K562 (cell line): ENCODE measurements around the gene TCEANC2. TPM values are rescaled to one million over a fixed set of nuclear protein-coding genes. Genes with fewer than 3 reads are reported as not detected.

ENCODE experiments used
- ESRRA ChIP-seq: fragments of 450-650 bp; IDR thresholded peaks from 2 replicates; pipeline ENCODE4 v1.6.1; 2014; ENCODE audit warnings: low read depth, mild to moderate bottlenecking, moderate library complexity, borderline replicate concordance
- NBN ChIP-seq: fragments of 450-650 bp; IDR thresholded peaks from 2 replicates; pipeline ENCODE4 v1.6.1; 2016; ENCODE audit warnings: low read depth, mild to moderate bottlenecking
- polyA plus RNA-seq, 8 experiments: library from polyadenylated mRNA; depleted of rRNA in 4 of 8; stranded (reverse) in 5 of 8; unstranded in 3 of 8; fragments of >200 nt; fragmentation: Nextera tagmentation in 2 of 8; fragmentation: Illumina TruSeq in 1 of 8; extraction: Ambion mirVana in 2 of 8; extraction: Trizol in 1 of 8; gene quantifications; 2 replicates each; pipeline versions ENCODE4 v1.2.1 to v1.2.3, GENCODE V29; 2011 to 2014; ENCODE audit warnings: inconsistent platforms in 1 of 8, missing spikeins in 1 of 8
- total RNA-seq, 7 experiments: library from RNA; depleted of rRNA in 6 of 7; stranded (reverse); fragments of >200 nt in 6 of 7; fragmentation: Illumina TruSeq in 2 of 7; extraction: Trizol in 2 of 7; gene quantifications; 2 replicates each; pipeline versions ENCODE4 v1.2.1 to v1.2.3, GENCODE V29; 2011 to 2021; ENCODE audit warnings: low replicate concordance in 1 of 7
- TF ChIP-seq, protein P1 (sequence below): fragments of 450-650 bp; IDR thresholded peaks from 2 replicates; pipeline ENCODE4 v1.6.1; 2016; ENCODE audit warnings: mild to moderate bottlenecking, moderate library complexity
- TF ChIP-seq, protein P2 (sequence below): fragments of 250-450 bp; sonication (Bioruptor Pico); IDR thresholded peaks from 2 replicates; pipeline ENCODE4 v1.5.0; 2020; ENCODE audit warnings: mild to moderate bottlenecking

TCEANC2 gene
- total and polyA plus RNA-seq, 9 of the 15 experiments (the other 6 are each of a cell fraction or from before 2014, with no cell fraction given), result 3.3 to 10.2 (median 7.0) TPM

DNA sequence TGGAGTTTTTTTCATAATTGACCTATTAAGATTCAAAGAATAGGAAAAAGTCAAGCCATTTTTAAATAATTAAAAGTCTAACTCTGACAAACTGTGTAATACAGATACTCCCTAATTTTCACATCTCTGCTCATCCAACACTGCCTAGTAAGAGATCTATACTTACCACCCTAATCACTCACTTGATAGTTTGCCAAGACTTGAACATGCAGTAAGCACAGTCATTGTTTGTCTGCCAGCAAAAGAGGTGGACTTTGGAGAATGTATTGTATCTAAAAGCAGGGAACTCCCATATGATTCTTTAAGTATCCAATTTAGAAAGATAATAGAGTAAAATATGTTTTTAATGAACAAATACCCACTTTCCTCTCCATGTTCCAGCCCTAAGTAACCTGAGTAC is 15.9 kb upstream of the TCEANC2 start (continued):
- TF ChIP-seq, protein P1, sequence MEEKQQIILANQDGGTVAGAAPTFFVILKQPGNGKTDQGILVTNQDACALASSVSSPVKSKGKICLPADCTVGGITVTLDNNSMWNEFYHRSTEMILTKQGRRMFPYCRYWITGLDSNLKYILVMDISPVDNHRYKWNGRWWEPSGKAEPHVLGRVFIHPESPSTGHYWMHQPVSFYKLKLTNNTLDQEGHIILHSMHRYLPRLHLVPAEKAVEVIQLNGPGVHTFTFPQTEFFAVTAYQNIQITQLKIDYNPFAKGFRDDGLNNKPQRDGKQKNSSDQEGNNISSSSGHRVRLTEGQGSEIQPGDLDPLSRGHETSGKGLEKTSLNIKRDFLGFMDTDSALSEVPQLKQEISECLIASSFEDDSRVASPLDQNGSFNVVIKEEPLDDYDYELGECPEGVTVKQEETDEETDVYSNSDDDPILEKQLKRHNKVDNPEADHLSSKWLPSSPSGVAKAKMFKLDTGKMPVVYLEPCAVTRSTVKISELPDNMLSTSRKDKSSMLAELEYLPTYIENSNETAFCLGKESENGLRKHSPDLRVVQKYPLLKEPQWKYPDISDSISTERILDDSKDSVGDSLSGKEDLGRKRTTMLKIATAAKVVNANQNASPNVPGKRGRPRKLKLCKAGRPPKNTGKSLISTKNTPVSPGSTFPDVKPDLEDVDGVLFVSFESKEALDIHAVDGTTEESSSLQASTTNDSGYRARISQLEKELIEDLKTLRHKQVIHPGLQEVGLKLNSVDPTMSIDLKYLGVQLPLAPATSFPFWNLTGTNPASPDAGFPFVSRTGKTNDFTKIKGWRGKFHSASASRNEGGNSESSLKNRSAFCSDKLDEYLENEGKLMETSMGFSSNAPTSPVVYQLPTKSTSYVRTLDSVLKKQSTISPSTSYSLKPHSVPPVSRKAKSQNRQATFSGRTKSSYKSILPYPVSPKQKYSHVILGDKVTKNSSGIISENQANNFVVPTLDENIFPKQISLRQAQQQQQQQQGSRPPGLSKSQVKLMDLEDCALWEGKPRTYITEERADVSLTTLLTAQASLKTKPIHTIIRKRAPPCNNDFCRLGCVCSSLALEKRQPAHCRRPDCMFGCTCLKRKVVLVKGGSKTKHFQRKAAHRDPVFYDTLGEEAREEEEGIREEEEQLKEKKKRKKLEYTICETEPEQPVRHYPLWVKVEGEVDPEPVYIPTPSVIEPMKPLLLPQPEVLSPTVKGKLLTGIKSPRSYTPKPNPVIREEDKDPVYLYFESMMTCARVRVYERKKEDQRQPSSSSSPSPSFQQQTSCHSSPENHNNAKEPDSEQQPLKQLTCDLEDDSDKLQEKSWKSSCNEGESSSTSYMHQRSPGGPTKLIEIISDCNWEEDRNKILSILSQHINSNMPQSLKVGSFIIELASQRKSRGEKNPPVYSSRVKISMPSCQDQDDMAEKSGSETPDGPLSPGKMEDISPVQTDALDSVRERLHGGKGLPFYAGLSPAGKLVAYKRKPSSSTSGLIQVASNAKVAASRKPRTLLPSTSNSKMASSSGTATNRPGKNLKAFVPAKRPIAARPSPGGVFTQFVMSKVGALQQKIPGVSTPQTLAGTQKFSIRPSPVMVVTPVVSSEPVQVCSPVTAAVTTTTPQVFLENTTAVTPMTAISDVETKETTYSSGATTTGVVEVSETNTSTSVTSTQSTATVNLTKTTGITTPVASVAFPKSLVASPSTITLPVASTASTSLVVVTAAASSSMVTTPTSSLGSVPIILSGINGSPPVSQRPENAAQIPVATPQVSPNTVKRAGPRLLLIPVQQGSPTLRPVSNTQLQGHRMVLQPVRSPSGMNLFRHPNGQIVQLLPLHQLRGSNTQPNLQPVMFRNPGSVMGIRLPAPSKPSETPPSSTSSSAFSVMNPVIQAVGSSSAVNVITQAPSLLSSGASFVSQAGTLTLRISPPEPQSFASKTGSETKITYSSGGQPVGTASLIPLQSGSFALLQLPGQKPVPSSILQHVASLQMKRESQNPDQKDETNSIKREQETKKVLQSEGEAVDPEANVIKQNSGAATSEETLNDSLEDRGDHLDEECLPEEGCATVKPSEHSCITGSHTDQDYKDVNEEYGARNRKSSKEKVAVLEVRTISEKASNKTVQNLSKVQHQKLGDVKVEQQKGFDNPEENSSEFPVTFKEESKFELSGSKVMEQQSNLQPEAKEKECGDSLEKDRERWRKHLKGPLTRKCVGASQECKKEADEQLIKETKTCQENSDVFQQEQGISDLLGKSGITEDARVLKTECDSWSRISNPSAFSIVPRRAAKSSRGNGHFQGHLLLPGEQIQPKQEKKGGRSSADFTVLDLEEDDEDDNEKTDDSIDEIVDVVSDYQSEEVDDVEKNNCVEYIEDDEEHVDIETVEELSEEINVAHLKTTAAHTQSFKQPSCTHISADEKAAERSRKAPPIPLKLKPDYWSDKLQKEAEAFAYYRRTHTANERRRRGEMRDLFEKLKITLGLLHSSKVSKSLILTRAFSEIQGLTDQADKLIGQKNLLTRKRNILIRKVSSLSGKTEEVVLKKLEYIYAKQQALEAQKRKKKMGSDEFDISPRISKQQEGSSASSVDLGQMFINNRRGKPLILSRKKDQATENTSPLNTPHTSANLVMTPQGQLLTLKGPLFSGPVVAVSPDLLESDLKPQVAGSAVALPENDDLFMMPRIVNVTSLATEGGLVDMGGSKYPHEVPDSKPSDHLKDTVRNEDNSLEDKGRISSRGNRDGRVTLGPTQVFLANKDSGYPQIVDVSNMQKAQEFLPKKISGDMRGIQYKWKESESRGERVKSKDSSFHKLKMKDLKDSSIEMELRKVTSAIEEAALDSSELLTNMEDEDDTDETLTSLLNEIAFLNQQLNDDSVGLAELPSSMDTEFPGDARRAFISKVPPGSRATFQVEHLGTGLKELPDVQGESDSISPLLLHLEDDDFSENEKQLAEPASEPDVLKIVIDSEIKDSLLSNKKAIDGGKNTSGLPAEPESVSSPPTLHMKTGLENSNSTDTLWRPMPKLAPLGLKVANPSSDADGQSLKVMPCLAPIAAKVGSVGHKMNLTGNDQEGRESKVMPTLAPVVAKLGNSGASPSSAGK, result no peak
- no peak for TF ChIP-seq ESRRA
- TF ChIP-seq NBN, result no peak
- TF ChIP-seq, protein P2, sequence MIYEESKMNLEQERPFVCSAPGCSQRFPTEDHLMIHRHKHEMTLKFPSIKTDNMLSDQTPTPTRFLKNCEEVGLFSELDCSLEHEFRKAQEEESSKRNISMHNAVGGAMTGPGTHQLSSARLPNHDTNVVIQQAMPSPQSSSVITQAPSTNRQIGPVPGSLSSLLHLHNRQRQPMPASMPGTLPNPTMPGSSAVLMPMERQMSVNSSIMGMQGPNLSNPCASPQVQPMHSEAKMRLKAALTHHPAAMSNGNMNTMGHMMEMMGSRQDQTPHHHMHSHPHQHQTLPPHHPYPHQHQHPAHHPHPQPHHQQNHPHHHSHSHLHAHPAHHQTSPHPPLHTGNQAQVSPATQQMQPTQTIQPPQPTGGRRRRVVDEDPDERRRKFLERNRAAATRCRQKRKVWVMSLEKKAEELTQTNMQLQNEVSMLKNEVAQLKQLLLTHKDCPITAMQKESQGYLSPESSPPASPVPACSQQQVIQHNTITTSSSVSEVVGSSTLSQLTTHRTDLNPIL (CRISPR knock-in tag), result no peak
